Measurements from ENCODE around the gene PLXNA1. TPM values are rescaled to one million over a fixed set of nuclear protein-coding genes. Genes with fewer than 3 reads are reported as not detected.

PLXNA1 gene
- total RNA-seq, 1 donor from 2014 or later = 23.2 TPM

- intact Hi-C loops (cut with DNase I) = no loop called here
- DNase-seq (no peak), ATAC-seq (ENCODE audit: poor library complexity) (no peak)
These were observed 43.1 kb downstream of the PLXNA1 start for GRCh38 chr3:127026036-127026435.

DNA sequence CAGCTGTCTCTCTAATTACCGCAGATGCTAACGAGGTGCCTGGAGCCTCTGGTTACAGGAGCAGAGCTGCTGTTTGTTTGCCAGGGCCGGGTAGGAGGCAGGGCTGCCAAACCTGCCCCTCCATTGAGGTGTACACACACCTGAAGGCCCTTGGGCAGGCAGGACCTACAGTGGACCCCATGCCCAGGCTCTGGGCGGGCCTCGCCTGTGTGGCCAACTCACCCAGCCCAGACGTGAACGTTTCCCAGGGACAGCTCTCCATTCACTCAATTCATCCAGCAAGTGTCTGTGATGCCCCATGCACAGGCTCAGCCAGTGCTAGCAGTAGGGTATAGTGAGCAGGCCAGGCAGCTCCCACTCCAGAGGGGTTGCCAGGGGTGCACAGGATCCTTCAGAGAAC lies 43.7 kb downstream of the PLXNA1 start:
- DNase-seq = no peak
- ATAC-seq (ENCODE audit: poor library complexity) = no peak
- intact Hi-C loops (cut with DNase I) = no loop called here

- no peak for DNase-seq
These were observed 44.3 kb downstream of the PLXNA1 start for GRCh38 chr3:127027061-127027735.

GRCh38 chr3:127027811-127028548 lies 45.1 kb downstream of the PLXNA1 start:
- intact Hi-C loops (cut with DNase I) = no loop called here
- no peak for ATAC-seq (ENCODE audit: poor library complexity)
- DNase-seq = no peak

More at GRCh38 chr3:127027061-127027735, 44.3 kb downstream of the PLXNA1 start:
- ATAC-seq (ENCODE audit: poor library complexity) = no peak
- intact Hi-C loops (cut with DNase I) = no loop called here

DNA sequence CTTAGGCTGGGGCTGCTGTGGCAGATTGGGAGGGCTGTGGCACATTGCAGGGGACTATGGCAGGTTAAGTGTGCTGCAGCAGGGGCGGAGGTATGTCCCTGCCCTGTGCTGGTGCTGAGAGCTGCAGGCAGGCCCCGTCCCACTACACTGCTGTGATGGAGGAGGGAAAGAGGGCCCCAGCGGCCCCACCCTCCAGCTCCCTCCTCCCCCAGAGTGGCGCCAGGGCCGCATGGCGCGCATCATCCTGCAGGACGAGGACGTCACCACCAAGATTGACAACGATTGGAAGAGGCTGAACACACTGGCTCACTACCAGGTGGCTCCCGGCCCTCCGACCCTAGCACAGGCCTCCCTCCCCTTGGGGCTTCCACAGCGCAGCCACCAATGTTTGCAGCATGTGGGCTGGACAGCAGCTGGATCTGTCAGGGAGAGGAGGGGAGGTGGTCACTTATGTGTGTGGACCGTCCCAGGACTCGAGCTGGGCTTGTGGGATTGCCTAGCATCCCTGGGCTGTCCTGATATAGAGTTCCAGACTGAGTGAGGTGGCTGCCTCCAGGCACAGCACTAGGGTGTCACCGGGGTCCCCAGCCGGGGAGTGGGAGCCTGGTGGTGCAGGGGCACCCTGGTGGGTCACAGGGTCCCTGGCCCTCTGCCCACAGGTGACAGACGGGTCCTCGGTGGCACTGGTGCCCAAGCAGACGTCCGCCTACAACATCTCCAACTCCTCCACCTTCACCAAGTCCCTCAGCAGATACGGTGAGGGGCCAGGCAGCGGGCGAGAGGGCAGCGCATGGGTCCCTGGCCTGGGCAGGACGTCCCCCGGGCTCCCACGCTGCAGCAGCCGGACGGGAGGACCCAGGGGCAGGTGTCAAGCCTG lies 46.1 kb downstream of the PLXNA1 start:
- no peak for DNase-seq
- peak; percentile 11 for ATAC-seq (ENCODE audit: poor library complexity)
- intact Hi-C loops (cut with DNase I) = no loop called here

- DNase-seq (no peak), ATAC-seq (ENCODE audit: poor library complexity) (no peak)
- intact Hi-C loops (cut with DNase I) = no loop called here
These were observed 47.0 kb downstream of the PLXNA1 start for GRCh38 chr3:127029658-127030507.

DNA sequence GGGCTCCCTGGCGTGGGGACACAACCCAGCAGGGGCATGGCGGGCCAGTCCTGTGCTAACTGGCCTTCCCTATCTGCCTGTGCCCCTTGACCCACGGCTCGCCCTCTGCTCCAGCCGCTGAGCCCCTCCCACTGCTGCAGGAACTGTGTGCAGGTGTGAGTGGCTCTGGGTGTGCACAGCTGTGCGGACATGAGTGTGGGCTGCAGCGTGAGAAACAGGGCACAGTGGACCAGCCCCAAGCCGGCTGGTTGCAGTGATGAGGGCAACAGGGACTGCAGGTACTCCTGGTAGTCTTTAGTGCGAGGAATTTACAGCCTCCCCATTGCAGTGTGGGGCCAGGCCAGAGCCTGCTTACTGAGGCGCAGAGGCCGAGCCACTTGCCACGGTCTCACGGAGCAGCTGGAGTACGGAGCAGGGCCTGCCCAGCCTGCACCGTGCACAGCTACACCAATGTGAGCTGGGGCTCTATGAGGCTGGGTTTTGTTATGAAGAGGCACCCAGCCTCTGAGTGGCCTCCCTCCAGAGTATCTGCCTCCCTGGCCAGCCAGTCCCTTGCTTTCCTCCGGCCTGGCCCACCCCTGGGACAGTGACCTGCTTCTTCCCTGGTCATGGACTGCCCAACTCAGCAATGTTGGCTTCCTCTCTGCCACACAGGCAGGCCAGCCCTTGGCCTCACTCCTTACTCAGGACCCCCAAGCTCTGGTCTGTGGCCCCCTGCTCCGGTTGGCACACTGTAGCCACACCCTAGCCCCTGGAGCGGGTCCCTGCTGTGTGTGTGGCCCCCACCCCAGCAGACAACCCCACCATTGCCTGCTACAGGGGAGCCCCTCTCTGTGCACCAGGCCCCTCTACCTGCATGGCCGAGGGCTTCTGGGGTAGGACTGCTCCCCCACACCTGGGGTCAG lies 47.8 kb downstream of the PLXNA1 start:
- DNase-seq (no peak), ATAC-seq (ENCODE audit: poor library complexity) (no peak)
- intact Hi-C loops (cut with DNase I) = no loop called here

GRCh38 chr3:127031413-127031810 lies 48.5 kb downstream of the PLXNA1 start:
- intact Hi-C loops (cut with DNase I) = no loop called here
- no peak for DNase-seq
- ATAC-seq (ENCODE audit: poor library complexity) = no peak

DNA sequence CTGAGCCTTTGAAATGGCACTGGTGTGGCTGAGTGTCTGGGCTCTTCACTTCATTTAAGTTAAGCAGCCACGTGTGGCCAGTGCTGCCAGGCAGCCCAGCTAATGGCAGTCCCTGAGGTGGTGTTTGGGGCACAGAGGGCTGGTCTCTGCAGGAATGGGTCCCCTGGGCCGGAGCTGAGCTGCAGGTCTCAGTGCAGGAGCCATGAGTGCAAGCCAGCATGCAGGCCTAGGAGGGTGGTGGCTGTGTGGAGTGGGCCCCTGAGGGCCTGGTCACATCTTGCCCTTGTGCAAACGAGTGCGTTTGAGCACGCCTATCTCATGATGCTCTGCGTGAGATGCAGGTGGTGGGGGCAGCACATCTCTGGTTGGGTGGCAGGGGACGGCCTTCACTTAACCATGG lies 48.9 kb downstream of the PLXNA1 start:
- intact Hi-C loops (cut with DNase I) = no loop called here
- ATAC-seq (ENCODE audit: poor library complexity) (no peak), DNase-seq (no peak)

- ATAC-seq (ENCODE audit: poor library complexity) (no peak), DNase-seq (peak; percentile 31)
- intact Hi-C loops (cut with DNase I) = no loop called here
These were observed 49.5 kb downstream of the PLXNA1 start for GRCh38 chr3:127032296-127032990.

Other genes starting within 250 kb of the PLXNA1 start
- gene PRR23E, start 210.0 kb downstream of the PLXNA1 start, total RNA-seq = not detected

All from Right ventricle myocardium superior (tissue), 1 donor.